Epidermal melanocyte (primary cell): Measurements from ENCODE around the gene SMPD1.

Experiments used
- DNase-seq: peaks from one replicate; pipeline ENCODE4 v3.0.0; 2011; ENCODE audit warnings: low spot score; ENCODE audit not compliant: insufficient read length

Gene SMPD1

GRCh38 chr11:6414874-6415328 lies 24.6 kb downstream of the SMPD1 start:
- DNase-seq, result peak; percentile 26

- no peak for DNase-seq
Measured at GRCh38 chr11:6415797-6416196, 25.5 kb downstream of the SMPD1 start.

GRCh38 chr11:6417907-6418556 lies 27.8 kb downstream of the SMPD1 start:
- no peak for DNase-seq

- no peak for DNase-seq
Measured at GRCh38 chr11:6418557-6419008, 28.3 kb downstream of the SMPD1 start.

DNA sequence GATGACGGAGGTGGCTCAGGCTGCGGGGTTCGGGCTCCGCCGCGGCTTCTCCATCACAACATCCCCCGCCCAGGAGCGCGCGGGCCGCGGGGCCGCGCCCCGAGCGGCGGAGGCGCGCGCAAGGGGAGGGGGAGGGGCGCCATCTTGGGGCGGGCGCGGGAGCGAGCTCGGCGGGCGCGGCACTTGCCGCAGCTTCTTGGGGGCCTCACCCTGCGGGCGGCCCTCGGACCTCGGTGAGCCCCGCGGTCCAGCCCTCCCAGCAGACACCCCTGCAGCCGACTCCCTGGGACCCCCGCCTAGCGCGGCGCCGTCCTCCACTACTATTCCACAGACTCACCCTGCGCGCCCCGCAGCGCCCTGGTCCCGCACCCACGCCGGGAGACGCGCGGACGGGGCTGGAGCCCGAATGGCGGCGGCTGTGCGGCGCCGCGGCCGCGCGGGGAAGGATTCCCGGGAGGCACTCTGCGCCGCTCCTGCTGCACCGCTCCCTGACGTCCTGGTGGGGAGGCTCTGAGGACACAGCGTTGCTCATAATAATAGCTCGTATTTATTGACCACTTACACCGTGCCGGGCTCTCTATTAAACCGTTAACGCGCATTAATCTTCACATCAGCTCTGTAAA lies 28.8 kb downstream of the SMPD1 start, which contains the start of gene APBB1:
TSS of gene APBB1 (minus strand) at position 86 of the 623 bp plus-strand sequence. CDS start 7,747 bp downstream, outside the sequence.
- peak; percentile 66 for DNase-seq

DNA sequence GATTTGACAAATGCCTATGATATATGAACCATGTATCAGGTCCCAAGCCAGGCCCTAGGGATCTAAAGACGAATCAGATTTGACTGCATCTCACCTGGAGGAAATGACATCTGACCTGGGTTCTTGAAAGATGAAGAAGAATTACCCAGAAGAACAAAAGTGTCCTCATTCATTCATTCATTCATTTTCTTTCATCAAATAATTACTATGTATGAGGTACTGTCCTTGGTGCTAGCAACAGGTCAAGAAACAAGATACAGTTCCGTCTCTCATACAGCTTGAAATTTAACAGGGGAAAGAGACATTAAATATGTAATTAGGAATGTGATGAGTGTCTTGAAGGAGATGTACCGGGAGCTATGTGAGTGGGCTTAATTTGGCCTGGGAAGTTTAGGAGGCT lies 30.4 kb downstream of the SMPD1 start:
- no peak for DNase-seq

- no peak for DNase-seq
Measured at GRCh38 chr11:6427516-6427915, 37.2 kb downstream of the SMPD1 start.

DNA sequence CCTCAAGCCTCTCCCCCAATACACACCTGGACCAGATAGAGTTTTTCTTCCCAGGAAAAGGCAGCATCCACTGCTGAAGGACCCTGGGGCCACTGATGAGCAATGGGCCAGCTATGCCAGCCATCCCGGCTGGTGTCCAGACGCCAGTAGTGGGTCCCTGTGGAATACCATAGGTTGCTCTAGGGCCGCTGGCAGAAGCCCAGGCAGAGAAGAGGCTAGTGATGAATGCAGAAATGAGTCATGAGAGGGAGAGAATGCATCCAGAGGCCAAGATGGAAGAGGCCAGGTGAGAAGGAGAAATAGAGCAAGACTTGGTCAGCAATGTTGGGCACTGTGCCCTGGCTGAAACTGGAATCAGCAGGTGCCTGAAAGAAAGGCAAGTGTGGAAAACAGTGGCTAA lies 41.6 kb downstream of the SMPD1 start:
- no peak for DNase-seq

- no peak for DNase-seq
Measured at GRCh38 chr11:6433998-6434660, 43.9 kb downstream of the SMPD1 start.

- no peak for DNase-seq
Measured at GRCh38 chr11:6437423-6437822, 47.1 kb downstream of the SMPD1 start.

- DNase-seq, result no peak
Measured at GRCh38 chr11:6437993-6438392, 47.7 kb downstream of the SMPD1 start.

DNA sequence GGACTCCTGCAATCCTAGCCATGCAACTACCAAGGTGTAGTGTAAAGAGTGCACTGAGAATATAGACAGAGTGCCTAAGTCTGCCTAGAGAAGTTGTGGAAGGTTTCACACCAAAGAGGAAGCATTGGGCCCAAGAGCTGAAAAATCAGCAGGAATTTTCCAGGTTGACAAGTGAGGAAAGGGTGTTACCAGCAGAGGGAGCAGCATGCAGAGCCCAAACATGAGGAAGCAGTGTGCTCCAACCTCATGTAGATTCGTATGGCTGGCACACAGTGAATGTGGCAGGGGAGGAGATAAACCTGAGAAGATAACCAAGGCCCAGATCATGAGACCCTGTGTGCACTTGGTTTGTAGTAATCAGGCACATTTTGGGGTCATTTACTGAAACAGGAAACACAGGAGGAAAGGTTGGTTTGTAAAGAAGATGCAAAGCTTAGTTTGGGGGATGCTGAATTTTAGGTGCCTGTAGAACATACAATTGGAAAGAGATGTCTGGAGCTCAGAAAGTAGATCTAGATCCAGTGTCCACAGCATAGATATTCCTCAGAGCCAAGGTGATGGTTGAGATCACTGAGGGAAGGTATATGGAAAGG lies 48.8 kb downstream of the SMPD1 start:
- DNase-seq, result no peak

- no peak for DNase-seq
Measured at GRCh38 chr11:6440906-6441358, 50.7 kb downstream of the SMPD1 start, which contains the start of gene HPX. Gene HPX (minus strand): TSS chr11:6440987. CDS start chr11:6440963, 24 bp downstream.

DNA sequence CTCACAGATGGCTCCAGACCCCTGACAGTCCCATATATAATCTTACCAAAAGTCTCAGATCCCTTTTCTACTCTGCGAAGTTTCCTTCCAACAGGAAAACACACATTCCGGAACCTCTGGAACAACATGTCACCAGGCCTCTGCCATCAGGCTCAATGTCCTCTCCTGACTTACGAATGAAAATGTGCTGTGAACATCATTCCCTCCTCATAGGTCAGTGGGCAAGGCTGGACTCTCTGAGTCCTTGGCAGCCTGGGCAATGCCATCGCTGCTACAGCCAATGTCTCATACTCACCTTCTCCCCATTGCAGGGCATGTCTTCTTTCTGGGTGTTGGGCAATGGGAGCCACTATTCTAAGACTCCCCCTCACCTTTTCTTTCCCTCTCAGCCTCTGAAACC lies 52.2 kb downstream of the SMPD1 start:
- no peak for DNase-seq

GRCh38 chr11:6443269-6444003 lies 53.2 kb downstream of the SMPD1 start:
- peak; percentile 77 for DNase-seq
